ENCODE measurements around the gene RAD51B. TPM values are rescaled to one million over a fixed set of nuclear protein-coding genes. Genes with fewer than 3 reads are reported as not detected.

Gene RAD51B
- polyA plus RNA-seq, 10 donors, result 5.3 to 10.7 (median 7.5) TPM

GRCh38 chr14:68644101-68644500 is 824.5 kb downstream of the RAD51B start:
- DNase-seq, result no peak

- no peak for DNase-seq
Measured at GRCh38 chr14:68645371-68645770, 825.8 kb downstream of the RAD51B start.

- no peak for DNase-seq
Measured at GRCh38 chr14:68649476-68650189, 830.1 kb downstream of the RAD51B start.

GRCh38 chr14:68650404-68650994 is 830.9 kb downstream of the RAD51B start:
- no peak for DNase-seq

- DNase-seq, result no peak
Measured at GRCh38 chr14:68651075-68651474, 831.5 kb downstream of the RAD51B start.

GRCh38 chr14:68651652-68652432 is 832.3 kb downstream of the RAD51B start:
- DNase-seq, result peak in 1 of 3 donors; percentile 73

GRCh38 chr14:68652433-68652690 is 832.8 kb downstream of the RAD51B start:
- no peak for DNase-seq

- DNase-seq, result no peak
Measured at GRCh38 chr14:68653108-68653507, 833.5 kb downstream of the RAD51B start.

GRCh38 chr14:68653804-68654203 is 834.2 kb downstream of the RAD51B start:
- DNase-seq, result no peak

GRCh38 chr14:68654471-68654941 is 834.9 kb downstream of the RAD51B start:
- no peak for DNase-seq

GRCh38 chr14:68655021-68655831 is 835.6 kb downstream of the RAD51B start:
- peak in 1 of 3 donors; percentile 86 for DNase-seq

- DNase-seq, result no peak
Measured at GRCh38 chr14:68655911-68656316, 836.3 kb downstream of the RAD51B start.

- no peak for DNase-seq
Measured at GRCh38 chr14:68656452-68656851, 836.9 kb downstream of the RAD51B start.

GRCh38 chr14:68657300-68658028 is 837.9 kb downstream of the RAD51B start:
- no peak for DNase-seq

- no peak for DNase-seq
Measured at GRCh38 chr14:68658029-68658509, 838.5 kb downstream of the RAD51B start.

- DNase-seq, result peak; percentile 55 to 88 (median 59)
Measured at GRCh38 chr14:68658943-68659931, 839.7 kb downstream of the RAD51B start.

- no peak for DNase-seq
Measured at GRCh38 chr14:68660495-68660894, 840.9 kb downstream of the RAD51B start.

GRCh38 chr14:68661226-68662225 is 841.9 kb downstream of the RAD51B start:
- no peak for DNase-seq

- DNase-seq, result peak in 1 of 3 donors; percentile 57
Measured at GRCh38 chr14:68662392-68662791, 842.8 kb downstream of the RAD51B start.

All from muscle of back (tissue), 11 donors.